ENCODE measurements around the gene COX17.

- no peak for TF ChIP-seq CTCF (IDR thresholded peaks at IDR 0.05; ENCODE audit: extremely low read depth in 1 of 2, insufficient read depth in 1 of 2, low read depth in 1 of 2, low read length in 2 of 2)
- no peak for TF ChIP-seq FOS (IDR thresholded peaks at IDR 0.05; ENCODE audit: borderline replicate concordance, insufficient read depth, low read length)
- TF ChIP-seq, protein P1, sequence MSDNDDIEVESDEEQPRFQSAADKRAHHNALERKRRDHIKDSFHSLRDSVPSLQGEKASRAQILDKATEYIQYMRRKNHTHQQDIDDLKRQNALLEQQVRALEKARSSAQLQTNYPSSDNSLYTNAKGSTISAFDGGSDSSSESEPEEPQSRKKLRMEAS (IDR thresholded peaks at IDR 0.05; ENCODE audit: insufficient read depth, insufficient read length): no peak
- no peak for TF ChIP-seq POLR2A (IDR thresholded peaks at IDR 0.05; ENCODE audit: low read depth, low read length)
- no peak for TF ChIP-seq EZH2 (IDR thresholded peaks at IDR 0.05; ENCODE audit: borderline replicate concordance, low read depth, low read length, severe bottlenecking)
- no peak for TF ChIP-seq POLR2AphosphoS5 (IDR thresholded peaks at IDR 0.05; ENCODE audit: insufficient read depth, low read depth, low read length)
- no peak for TF ChIP-seq GATA2 (IDR thresholded peaks at IDR 0.05; ENCODE audit: insufficient read depth, insufficient read length, low read depth, low read length)
Observed at GRCh38 chr3:119697394-119697793, 20.2 kb upstream of the COX17 start.
